Measurements from ENCODE around the gene AKR1C2. TPM values are rescaled to one million over a fixed set of nuclear protein-coding genes. Genes with fewer than 3 reads are reported as not detected.

The AKR1C2 gene
- total RNA-seq, 3 donors from 2014 or later (not counting 1 experiment from before 2014, with no cell fraction given): not detected

- no peaks in the 10 kb centered on the region for H3K36me3 Mint-ChIP-seq
- H3K4me1 Mint-ChIP-seq: no peaks in the 10 kb centered on the region
- peaks cover 2 to 14% of the 10 kb centered on the region in 2 donors for H3K27me3 Mint-ChIP-seq (ENCODE audit: low read depth in 2 of 2)
- ATAC-seq (no peak), DNase-seq (no peak)
- H3K9me3 ChIP-seq (ENCODE audit: control insufficient read depth, insufficient read depth, low read length): no peaks in the 10 kb centered on the region
- H3K9me3 Mint-ChIP-seq: no peaks in the 10 kb centered on the region
- H3K4me1 ChIP-seq (ENCODE audit: control insufficient read depth, insufficient read depth, low read length): no peaks in the 10 kb centered on the region
- H3K27ac Mint-ChIP-seq: no peak overlapping the region
- intact Hi-C loops (cut with micrococcal nuclease): no loop called here
- WGBS (ENCODE audit: insufficient coverage): 71% methylated on average over 4 of the region's 5 CpGs
- H3K4me3 Mint-ChIP-seq: no peak overlapping the region
- H3K36me3 ChIP-seq (ENCODE audit: control insufficient read depth, insufficient read depth, low read length): no peaks in the 10 kb centered on the region
- no peak for TF ChIP-seq CTCF (IDR thresholded peaks at IDR 0.05)
- H3K27ac ChIP-seq (ENCODE audit: low read length): no peak overlapping the region
- H3K27me3 ChIP-seq (ENCODE audit: control insufficient read depth, insufficient read depth, low read length): no peaks in the 10 kb centered on the region
- H3K4me3 ChIP-seq (ENCODE audit: low read length): no peak overlapping the region
Measured at GRCh38 chr10:4947635-4948596, 55.7 kb downstream of the AKR1C2 start.

- no peaks in the 10 kb centered on the region for H3K36me3 Mint-ChIP-seq
- no peak for TF ChIP-seq CTCF (IDR thresholded peaks at IDR 0.05)
- no peak overlapping the region for H3K27ac Mint-ChIP-seq
- no peaks in the 10 kb centered on the region for H3K27me3 ChIP-seq (ENCODE audit: control insufficient read depth, insufficient read depth, low read length)
- H3K27me3 Mint-ChIP-seq (ENCODE audit: low read depth in 2 of 2): peaks cover under 1 to 14% of the 10 kb centered on the region in 2 donors
- DNase-seq: no peak
- no peaks in the 10 kb centered on the region for H3K9me3 Mint-ChIP-seq
- H3K4me3 ChIP-seq (ENCODE audit: low read length): no peak overlapping the region
- H3K27ac ChIP-seq (ENCODE audit: low read length): no peak overlapping the region
- no peak for ATAC-seq
- H3K4me3 Mint-ChIP-seq: no peak overlapping the region
- no peaks in the 10 kb centered on the region for H3K9me3 ChIP-seq (ENCODE audit: control insufficient read depth, insufficient read depth, low read length)
- intact Hi-C loops (cut with micrococcal nuclease): no loop called here
- no peaks in the 10 kb centered on the region for H3K36me3 ChIP-seq (ENCODE audit: control insufficient read depth, insufficient read depth, low read length)
- no peaks in the 10 kb centered on the region for H3K4me1 Mint-ChIP-seq
- no peaks in the 10 kb centered on the region for H3K4me1 ChIP-seq (ENCODE audit: control insufficient read depth, insufficient read depth, low read length)
Measured at GRCh38 chr10:4947039-4947634, 56.5 kb downstream of the AKR1C2 start.

GRCh38 chr10:4945766-4946717 lies 57.6 kb downstream of the AKR1C2 start:
- DNase-seq (no peak), ATAC-seq (no peak)
- no peak overlapping the region for H3K4me3 ChIP-seq (ENCODE audit: low read length)
- TF ChIP-seq CTCF (IDR thresholded peaks at IDR 0.05): no peak
- Mint-ChIP-seq H3K9me3 (no peaks in the 10 kb centered on the region), H3K4me3 (no peak overlapping the region), H3K27ac (no peak overlapping the region), H3K27me3 (ENCODE audit: low read depth in 2 of 2) (peaks cover 0 to 14% of the 10 kb centered on the region in 2 donors), H3K4me1 (no peaks in the 10 kb centered on the region), H3K36me3 (no peaks in the 10 kb centered on the region)
- H3K27ac ChIP-seq (ENCODE audit: low read length): no peak overlapping the region
- H3K36me3 ChIP-seq (ENCODE audit: control insufficient read depth, insufficient read depth, low read length): no peaks in the 10 kb centered on the region
- no peaks in the 10 kb centered on the region for H3K27me3 ChIP-seq (ENCODE audit: control insufficient read depth, insufficient read depth, low read length)
- intact Hi-C loops (cut with micrococcal nuclease): no loop called here
- H3K9me3 ChIP-seq (ENCODE audit: control insufficient read depth, insufficient read depth, low read length): no peaks in the 10 kb centered on the region
- H3K4me1 ChIP-seq (ENCODE audit: control insufficient read depth, insufficient read depth, low read length): no peaks in the 10 kb centered on the region
- 94% methylated on average over 2 of the region's 2 CpGs for WGBS (ENCODE audit: insufficient coverage)

Data from natural killer cell (primary cell).